Astrocyte (in vitro differentiated cells and primary cell): ENCODE results near the gene WNT3. TPM values are rescaled to one million over a fixed set of nuclear protein-coding genes. Genes with fewer than 3 reads are reported as not detected.

Source experiments
- DNase-seq: peaks from one replicate; pipeline ENCODE4 v3.0.0-alpha.2; 2010; ENCODE audit warnings: low read depth
- FAIRE-seq: peaks from 2 replicates; lab custom pipeline; 2011; peaks lifted over from hg19 to GRCh38; lab: Jason Lieb, UNC
- H2AFZ ChIP-seq: 2 replicates; pipeline ENCODE4 v1.6.0; 2012; ENCODE audit warnings: low read depth, low read length, inconsistent platforms
- H3K27ac ChIP-seq: 2 replicates; pipeline ENCODE4 v1.5.1; 2011; ENCODE audit warnings: low read depth, low read length, inconsistent platforms
- H3K27me3 ChIP-seq: 2 replicates; pipeline ENCODE4 v1.6.0; 2011; ENCODE audit warnings: low read length, inconsistent platforms; ENCODE audit not compliant: insufficient read depth
- H3K36me3 ChIP-seq: 2 replicates; pipeline ENCODE4 v1.5.1; 2011; ENCODE audit warnings: low read length, inconsistent platforms; ENCODE audit not compliant: insufficient read depth
- H3K4me1 ChIP-seq: 2 replicates; pipeline ENCODE4 v1.5.1; 2011; ENCODE audit warnings: low read length, inconsistent platforms; ENCODE audit not compliant: insufficient read depth
- H3K4me2 ChIP-seq: 2 replicates; pipeline ENCODE4 v1.6.0; 2012; ENCODE audit warnings: low read length, inconsistent platforms
- H3K4me3 ChIP-seq: 2 replicates; pipeline ENCODE4 v1.5.1; 2011; ENCODE audit warnings: low read depth, mild to moderate bottlenecking, low read length, inconsistent platforms; ENCODE audit not compliant: insufficient read depth
- H3K79me2 ChIP-seq: 2 replicates; pipeline ENCODE4 v1.6.0; 2012; ENCODE audit warnings: mild to moderate bottlenecking, low read length, inconsistent platforms; ENCODE audit not compliant: insufficient read depth
- H3K9ac ChIP-seq: 2 replicates; pipeline ENCODE4 v1.6.0; 2012; ENCODE audit warnings: mild to moderate bottlenecking, low read length, inconsistent platforms
- H3K9me3 ChIP-seq: 2 replicates; pipeline ENCODE4 v1.5.1; 2012; ENCODE audit warnings: low read depth, mild to moderate bottlenecking, low read length, inconsistent platforms; ENCODE audit not compliant: insufficient read depth
- H4K20me1 ChIP-seq: 2 replicates; pipeline ENCODE4 v1.6.0; 2012; ENCODE audit warnings: low read length, inconsistent platforms; ENCODE audit not compliant: insufficient read depth
- H3K27ac Mint-ChIP-seq: one replicate; pipeline ENCODE4 v1.8.0; 2021; ENCODE audit warnings: mild to moderate bottlenecking, mixed read lengths; ENCODE audit not compliant: unreplicated experiment
- H3K27me3 Mint-ChIP-seq: one replicate; pipeline ENCODE4 v1.8.0; 2021; ENCODE audit warnings: low read depth, mixed read lengths; ENCODE audit not compliant: unreplicated experiment
- H3K36me3 Mint-ChIP-seq: one replicate; pipeline ENCODE4 v1.8.0; 2021; ENCODE audit warnings: low read depth, mixed read lengths; ENCODE audit not compliant: unreplicated experiment
- H3K4me1 Mint-ChIP-seq: one replicate; pipeline ENCODE4 v1.8.0; 2021; ENCODE audit warnings: low read depth, mixed read lengths; ENCODE audit not compliant: unreplicated experiment
- H3K4me3 Mint-ChIP-seq: one replicate; pipeline ENCODE4 v1.8.0; 2021; ENCODE audit warnings: mild to moderate bottlenecking, moderate library complexity, mixed read lengths; ENCODE audit not compliant: unreplicated experiment
- H3K9me3 Mint-ChIP-seq: one replicate; pipeline ENCODE4 v1.8.0; 2021; ENCODE audit warnings: mild to moderate bottlenecking, mixed read lengths; ENCODE audit not compliant: unreplicated experiment
- EZH2 ChIP-seq: IDR thresholded peaks from 2 replicates; pipeline ENCODE4 v1.6.1; 2012; ENCODE audit warnings: mild to moderate bottlenecking, low read length, inconsistent platforms; ENCODE audit not compliant: insufficient read depth
- total RNA-seq: library from RNA; stranded (reverse); gene quantifications from 2 replicates; pipeline ENCODE4 v1.2.1, GENCODE V29; 2021
- TF ChIP-seq, protein P1 (sequence below): IDR thresholded peaks from 2 replicates; pipeline ENCODE4 v1.5.1; 2011; ENCODE audit warnings: low read depth, mild to moderate bottlenecking, inconsistent platforms, low read length, moderate library complexity; ENCODE audit not compliant: insufficient read depth

WNT3 gene
- total RNA-seq, 1 donor from 2014 or later, result 2.4 TPM

DNA sequence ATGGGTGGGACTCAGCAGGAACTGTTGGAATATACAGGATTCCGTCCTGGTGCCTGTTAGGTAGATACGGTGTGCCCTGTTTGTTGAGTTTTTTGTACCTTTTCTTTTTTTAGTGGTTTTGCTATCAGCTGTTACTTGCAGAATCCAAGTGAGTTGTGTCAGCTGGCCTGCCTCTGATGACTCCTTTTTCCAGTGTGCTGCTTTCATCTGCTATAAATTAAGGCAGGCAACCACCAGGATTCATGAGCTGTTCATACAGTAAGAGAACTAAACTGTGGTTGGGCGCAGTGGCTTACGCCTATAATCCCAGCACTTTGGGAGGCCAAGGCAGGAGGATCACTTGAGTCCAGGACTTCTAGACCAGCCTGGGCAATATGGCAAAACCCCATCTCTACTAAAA lies 79.9 kb downstream of the WNT3 start:
- Mint-ChIP-seq H3K27me3 (no peaks in the 10 kb centered on the region), H3K4me3 (no peak overlapping the region), H3K36me3 (peaks cover 5% of the 10 kb centered on the region), H3K9me3 (no peaks in the 10 kb centered on the region), H3K27ac (no peak overlapping the region), H3K4me1 (peaks cover 21% of the 10 kb centered on the region)
- FAIRE-seq, result no peak
- DNase-seq, result peak; percentile 32
- Histone ChIP-seq H3K4me2 (no peak overlapping the region), H3K4me1 (peaks cover 21% of the 10 kb centered on the region), H3K4me3 (no peak overlapping the region), H3K36me3 (no peaks in the 10 kb centered on the region), H3K27ac (no peak overlapping the region), H2AFZ (no peak overlapping the region), H3K27me3 (no peaks in the 10 kb centered on the region), H3K79me2 (no peaks in the 10 kb centered on the region), H4K20me1 (no peaks in the 10 kb centered on the region), H3K9ac (no peak overlapping the region), H3K9me3 (no peaks in the 10 kb centered on the region)
- TF ChIP-seq, protein P1, sequence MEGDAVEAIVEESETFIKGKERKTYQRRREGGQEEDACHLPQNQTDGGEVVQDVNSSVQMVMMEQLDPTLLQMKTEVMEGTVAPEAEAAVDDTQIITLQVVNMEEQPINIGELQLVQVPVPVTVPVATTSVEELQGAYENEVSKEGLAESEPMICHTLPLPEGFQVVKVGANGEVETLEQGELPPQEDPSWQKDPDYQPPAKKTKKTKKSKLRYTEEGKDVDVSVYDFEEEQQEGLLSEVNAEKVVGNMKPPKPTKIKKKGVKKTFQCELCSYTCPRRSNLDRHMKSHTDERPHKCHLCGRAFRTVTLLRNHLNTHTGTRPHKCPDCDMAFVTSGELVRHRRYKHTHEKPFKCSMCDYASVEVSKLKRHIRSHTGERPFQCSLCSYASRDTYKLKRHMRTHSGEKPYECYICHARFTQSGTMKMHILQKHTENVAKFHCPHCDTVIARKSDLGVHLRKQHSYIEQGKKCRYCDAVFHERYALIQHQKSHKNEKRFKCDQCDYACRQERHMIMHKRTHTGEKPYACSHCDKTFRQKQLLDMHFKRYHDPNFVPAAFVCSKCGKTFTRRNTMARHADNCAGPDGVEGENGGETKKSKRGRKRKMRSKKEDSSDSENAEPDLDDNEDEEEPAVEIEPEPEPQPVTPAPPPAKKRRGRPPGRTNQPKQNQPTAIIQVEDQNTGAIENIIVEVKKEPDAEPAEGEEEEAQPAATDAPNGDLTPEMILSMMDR, result no peak
- no peak for TF ChIP-seq EZH2

- H3K4me1 Mint-ChIP-seq, result peaks cover 16% of the 10 kb centered on the region
- FAIRE-seq, result no peak
These were observed 81.2 kb downstream of the WNT3 start for GRCh38 chr17:46737326-46737725.

GRCh38 chr17:46736100-46736499 lies 82.4 kb downstream of the WNT3 start:
- Mint-ChIP-seq H3K27ac (no peak overlapping the region), H3K36me3 (peaks cover 3% of the 10 kb centered on the region), H3K27me3 (no peaks in the 10 kb centered on the region), H3K4me3 (no peak overlapping the region), H3K9me3 (no peaks in the 10 kb centered on the region), H3K4me1 (peaks cover 9% of the 10 kb centered on the region)
- no peaks in the 10 kb centered on the region for H3K36me3 ChIP-seq
- no peaks in the 10 kb centered on the region for H3K79me2 ChIP-seq
- H4K20me1 ChIP-seq, result no peaks in the 10 kb centered on the region
- no peak overlapping the region for H3K9ac ChIP-seq
- no peak for TF ChIP-seq EZH2
- TF ChIP-seq, protein P1, result no peak
- H2AFZ ChIP-seq, result no peak overlapping the region
- no peaks in the 10 kb centered on the region for H3K9me3 ChIP-seq
- H3K27me3 ChIP-seq, result no peaks in the 10 kb centered on the region
- no peak overlapping the region for H3K27ac ChIP-seq
- H3K4me2 ChIP-seq, result no peak overlapping the region
- no peak for FAIRE-seq
- no peak for DNase-seq
- H3K4me3 ChIP-seq, result no peak overlapping the region
- peaks cover 14% of the 10 kb centered on the region for H3K4me1 ChIP-seq

More at GRCh38 chr17:46737326-46737725, 81.2 kb downstream of the WNT3 start:
- Histone ChIP-seq H3K36me3 (no peaks in the 10 kb centered on the region), H3K79me2 (no peaks in the 10 kb centered on the region), H3K27me3 (no peaks in the 10 kb centered on the region), H3K27ac (no peak overlapping the region), H3K4me3 (no peak overlapping the region), H3K4me1 (peaks cover 16% of the 10 kb centered on the region), H4K20me1 (no peaks in the 10 kb centered on the region), H3K9ac (no peak overlapping the region), H3K9me3 (no peaks in the 10 kb centered on the region), H3K4me2 (no peak overlapping the region), H2AFZ (no peak overlapping the region)
- no peaks in the 10 kb centered on the region for H3K27me3 Mint-ChIP-seq
- DNase-seq, result no peak
- no peak for TF ChIP-seq EZH2
- TF ChIP-seq, protein P1, result no peak
- H3K27ac Mint-ChIP-seq, result no peak overlapping the region
- H3K9me3 Mint-ChIP-seq, result no peaks in the 10 kb centered on the region
- no peaks in the 10 kb centered on the region for H3K36me3 Mint-ChIP-seq
- H3K4me3 Mint-ChIP-seq, result no peak overlapping the region
